Ramos (cell line): ENCODE data around the gene SIGLEC10.
"Not testable (repeated sequence)": the region's sequence is repeated elsewhere in the genome, so short reads cannot be mapped to it uniquely, and the experiment has no call there.

Source experiments
- in situ Hi-C: fragments of 300-500 bp; cut with MboI; formaldehyde crosslinking; loops from one replicate; pipeline ENCODE4 v1.14.3; 2022; ENCODE audit warnings: low sequenced_read_pairs; ENCODE audit not compliant: unreplicated experiment

Gene SIGLEC10

GRCh38 chr19:51398096-51398704, 19.2 kb downstream of the SIGLEC10 start:
- in situ Hi-C loops = no loop called here

DNA sequence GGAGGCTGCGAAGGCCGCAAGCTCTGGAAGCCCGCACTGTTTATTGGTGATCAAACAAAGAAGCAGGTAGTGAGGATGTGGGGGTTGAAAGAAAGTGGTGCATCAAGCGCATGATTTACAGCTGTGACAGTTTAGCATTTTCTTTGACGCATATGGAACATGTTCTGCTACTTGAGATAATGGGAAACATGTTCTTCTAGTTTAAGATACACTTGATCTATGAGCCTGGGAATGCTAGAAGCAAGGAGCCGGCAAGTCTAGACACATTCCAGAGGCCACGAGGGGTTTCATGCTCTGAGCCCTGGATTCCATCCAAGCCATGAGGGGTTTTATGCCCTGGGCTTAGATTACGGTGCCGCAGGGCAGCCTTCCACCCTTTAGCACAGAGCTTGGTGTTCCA, 20.0 kb downstream of the SIGLEC10 start:
- in situ Hi-C loops = not testable (repeated sequence)

GRCh38 chr19:51396175-51396574, 21.3 kb downstream of the SIGLEC10 start:
- in situ Hi-C loops = no loop called here

- in situ Hi-C loops = no loop called here
These were observed 23.2 kb downstream of the SIGLEC10 start for GRCh38 chr19:51394050-51394836.

DNA sequence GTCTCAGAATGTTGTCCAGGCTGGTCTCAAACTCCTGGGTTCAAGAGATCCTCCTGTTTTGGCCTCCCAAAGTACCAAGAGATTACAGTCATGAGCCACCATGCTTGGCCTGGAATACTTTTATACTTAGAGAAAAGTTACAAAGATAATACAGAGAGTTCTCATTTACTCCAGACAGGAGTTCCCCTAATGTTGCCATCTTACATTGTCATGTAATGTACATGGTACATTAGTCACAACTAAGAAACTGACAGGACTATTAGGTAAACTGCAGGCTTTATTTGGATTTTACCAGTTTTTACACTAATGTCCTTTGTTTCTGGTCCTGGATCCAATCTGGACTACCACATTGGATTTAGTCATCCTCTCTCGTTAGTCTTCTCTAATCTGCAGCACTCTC, 24.7 kb downstream of the SIGLEC10 start:
- in situ Hi-C loops = no loop called here

DNA sequence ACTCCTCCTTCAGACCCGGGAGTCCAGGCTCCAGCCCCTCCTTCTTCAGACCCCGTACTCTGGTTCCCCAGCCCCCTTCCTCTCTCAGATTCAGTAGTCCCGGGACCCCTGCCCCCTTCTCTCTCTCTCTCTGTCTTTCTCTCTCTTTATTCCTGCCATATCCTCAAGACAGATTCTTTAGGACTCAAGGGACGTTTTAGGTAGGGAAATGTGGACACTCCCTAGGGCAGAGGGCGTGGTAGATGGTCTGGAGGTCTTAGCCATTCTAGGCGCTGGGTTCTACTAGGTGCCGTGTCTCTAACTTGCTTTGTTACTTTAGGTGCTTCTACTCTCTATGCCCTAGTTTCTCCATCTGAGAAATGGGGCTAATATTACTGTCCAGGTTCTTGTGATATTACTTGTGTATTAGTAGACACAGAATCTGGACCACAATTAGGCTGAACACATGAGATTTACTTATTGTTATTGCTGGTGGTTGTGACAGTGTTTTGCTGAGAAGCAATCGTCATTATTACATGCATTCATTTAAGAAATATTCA, 26.3 kb downstream of the SIGLEC10 start:
- in situ Hi-C loops = no loop called here

- in situ Hi-C loops = no loop called here
These were observed 28.3 kb downstream of the SIGLEC10 start for GRCh38 chr19:51389143-51389542.

DNA sequence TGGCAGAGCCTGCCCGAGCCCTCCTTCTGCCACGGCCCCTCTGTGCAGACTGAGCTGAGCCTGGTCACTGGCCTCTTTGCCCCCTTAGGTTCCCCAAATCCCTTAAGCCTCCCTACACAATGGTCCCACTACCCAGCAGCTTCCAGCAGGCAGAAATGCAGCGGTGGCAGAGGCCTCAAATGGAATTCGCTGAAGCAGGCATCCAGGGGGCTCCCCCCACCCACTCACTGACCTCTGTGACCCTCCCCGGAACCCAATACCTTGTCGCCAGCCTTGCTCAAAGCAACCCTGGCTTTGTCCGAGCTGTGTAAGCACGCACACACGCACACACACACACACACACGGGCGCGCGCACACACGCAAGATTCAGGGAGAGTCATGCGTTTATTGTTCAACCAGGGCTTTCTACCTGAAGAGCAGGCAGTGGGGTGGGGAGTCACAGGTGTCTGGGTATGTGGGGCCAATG, 29.5 kb downstream of the SIGLEC10 start, which contains the start of gene LIM2:
TSS of gene LIM2 (minus strand) at position 51 of the 466 bp plus-strand sequence. CDS start 531 bp downstream, outside the sequence.
- in situ Hi-C loops = no loop called here

DNA sequence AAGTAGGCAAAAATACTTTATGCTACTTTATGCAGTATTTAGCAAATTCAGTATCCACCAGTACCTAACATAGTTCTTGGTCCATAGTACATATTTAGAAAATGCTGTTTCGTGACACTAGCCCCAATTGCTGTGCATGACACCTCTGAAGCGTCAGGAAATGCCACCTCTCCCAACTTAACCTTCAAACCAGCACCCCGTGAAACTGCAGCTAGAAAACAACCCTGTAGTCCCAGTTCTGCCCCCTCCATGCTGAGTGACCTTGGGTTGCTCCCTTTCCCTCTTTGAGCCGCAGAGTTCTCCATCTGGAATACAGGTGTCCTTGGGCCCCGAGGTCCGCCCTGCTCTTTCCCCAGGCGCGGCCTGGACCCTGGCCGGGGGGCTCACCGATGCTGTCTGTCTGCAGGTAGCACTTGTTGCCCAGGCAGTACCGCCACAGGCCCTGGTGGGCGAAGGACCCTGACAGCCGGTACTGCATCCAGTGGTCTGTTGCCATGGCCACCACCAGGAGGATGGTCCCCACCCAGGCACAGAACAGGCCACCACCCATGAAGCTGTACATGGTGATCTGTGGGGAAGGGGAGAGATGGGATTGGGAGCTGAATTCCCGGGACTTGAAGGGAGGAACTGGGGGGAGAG, 30.4 kb downstream of the SIGLEC10 start:
- in situ Hi-C loops = no loop called here

DNA sequence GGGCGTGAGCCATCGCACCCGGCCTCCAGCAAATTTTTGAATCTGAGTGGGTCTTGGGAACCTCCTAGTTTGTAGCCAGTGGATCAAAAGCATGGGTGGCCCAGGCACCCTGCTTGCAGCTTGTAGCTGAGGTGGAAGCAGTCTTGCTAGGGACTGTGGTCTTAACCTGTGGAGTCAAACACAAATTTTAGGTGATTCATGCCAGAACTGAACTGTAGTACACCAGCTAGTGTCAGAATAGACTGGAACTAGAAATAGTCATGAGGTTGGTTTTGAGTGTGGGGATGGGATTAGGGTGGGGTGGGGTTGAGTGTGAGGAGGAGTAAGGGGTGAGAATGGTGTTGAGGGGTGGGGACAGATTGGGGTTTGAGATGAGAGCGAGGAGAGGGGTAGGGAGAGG, 35.4 kb downstream of the SIGLEC10 start:
- in situ Hi-C loops = no loop called here

GRCh38 chr19:51380379-51380778, 37.1 kb downstream of the SIGLEC10 start:
- in situ Hi-C loops = no loop called here

- in situ Hi-C loops = no loop called here
These were observed 40.0 kb downstream of the SIGLEC10 start for GRCh38 chr19:51377422-51377821.

GRCh38 chr19:51375504-51376221, 41.8 kb downstream of the SIGLEC10 start:
- in situ Hi-C loops = no loop called here

DNA sequence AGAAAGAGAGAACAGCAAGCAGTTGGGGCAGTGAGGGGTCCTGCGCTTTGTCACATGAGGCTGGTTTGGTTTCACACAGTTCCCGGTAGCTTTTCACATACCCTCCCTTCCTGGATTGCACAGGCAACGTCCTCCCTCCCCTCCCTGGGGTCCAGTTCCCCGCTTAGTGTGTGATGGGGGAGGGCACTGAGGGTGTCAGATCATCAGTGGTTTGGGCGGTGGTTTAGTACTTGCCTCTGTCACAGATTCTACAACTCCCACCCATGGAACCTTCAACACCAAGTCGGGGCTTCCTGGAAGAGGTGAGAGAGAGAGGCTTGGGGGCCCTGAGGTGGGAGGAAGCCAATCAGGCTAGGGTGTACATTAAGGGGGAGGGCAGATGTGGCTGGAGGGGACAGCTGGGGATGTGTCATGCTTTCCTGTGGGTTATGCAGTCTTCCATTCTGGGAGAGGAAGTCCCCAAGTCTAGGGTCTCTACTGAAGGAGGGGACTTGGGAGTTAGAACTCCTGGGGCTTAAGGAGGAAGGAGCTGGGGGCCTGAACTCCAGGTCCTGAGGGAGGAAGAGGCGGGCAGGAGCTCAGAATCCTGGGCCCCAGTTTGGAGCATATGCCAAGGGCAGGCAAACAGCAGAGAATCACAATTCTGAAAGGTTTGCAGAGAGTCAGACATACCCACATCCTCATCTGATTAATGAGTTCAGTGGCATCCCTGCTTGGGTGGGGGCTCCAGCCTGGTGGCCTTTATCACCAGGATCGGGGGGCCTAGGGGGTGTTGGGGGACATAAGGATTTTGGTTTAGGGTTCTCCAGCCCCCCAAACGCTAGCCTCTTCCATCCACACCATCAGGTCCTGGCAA, 44.6 kb downstream of the SIGLEC10 start, which contains the start of gene NKG7:
TSS of gene NKG7 (minus strand) at position 6 of the 856 bp plus-strand sequence. CDS start 119 bp downstream, outside the sequence.
- in situ Hi-C loops = no loop called here

DNA sequence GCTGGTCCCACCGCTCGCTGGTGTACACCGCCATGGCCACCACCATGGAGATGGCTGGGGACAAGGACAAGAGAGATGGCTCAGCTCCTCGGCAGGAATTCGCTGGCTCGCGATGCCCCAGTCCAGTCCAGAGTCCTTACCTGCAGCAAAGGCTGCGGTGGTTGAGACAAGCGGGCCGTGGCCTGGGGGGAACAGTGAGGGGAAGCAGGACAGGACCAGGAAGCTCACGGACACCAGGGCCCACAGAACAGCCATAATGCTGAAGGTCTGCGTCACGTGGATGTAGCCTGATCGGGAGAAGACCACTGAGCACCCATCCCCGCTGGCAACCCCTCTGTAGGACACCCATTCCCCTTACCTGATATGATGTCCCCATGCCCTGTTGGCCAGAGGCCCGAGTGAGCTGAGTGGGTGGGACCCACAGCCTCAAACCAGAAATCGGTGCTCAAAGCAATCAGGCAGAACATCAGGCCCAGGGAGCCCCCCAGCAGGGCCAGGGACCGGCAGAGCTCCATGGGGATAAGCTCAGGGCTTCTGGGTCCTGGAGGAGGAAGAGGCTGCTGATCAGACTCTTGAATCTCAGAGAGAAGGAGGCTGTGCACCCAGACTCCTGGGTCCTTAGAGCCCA, 45.3 kb downstream of the SIGLEC10 start:
- in situ Hi-C loops = no loop called here

DNA sequence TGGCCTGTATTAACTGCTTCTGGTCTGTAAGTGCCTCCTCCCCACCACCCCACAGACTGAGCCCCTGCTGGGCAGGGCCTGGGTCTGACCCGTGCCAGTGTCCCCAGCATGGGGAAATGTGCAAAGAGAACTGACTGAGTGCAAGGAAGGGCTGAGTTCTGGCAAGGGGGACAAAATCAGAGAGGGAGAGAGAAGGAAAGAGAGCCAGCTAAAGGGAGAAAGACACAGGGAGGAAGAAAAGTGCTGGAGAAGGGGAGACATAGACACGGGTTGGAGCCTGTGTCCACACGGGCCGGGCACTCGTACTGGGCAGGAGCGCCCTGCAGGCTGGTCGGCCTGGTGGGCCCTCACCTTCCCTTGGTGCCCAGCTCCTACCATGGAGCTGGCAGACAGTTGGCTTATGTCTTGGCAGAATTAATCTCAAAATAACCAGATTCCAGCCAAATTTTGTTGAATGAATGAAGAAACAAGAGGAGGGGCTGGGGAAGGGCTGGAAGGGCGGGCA, 46.2 kb downstream of the SIGLEC10 start:
- in situ Hi-C loops = no loop called here

GRCh38 chr19:51370230-51370629, 47.2 kb downstream of the SIGLEC10 start:
- in situ Hi-C loops = no loop called here
